Activated T-cell treated with anti-CD3 and anti-CD28 coated beads, Interleukin-2, amount 50 U/mL, for 1 hour (primary cell): ENCODE data around the gene AMOTL2.

Experiments used
- DNase-seq: peaks from one replicate; pipeline ENCODE4 v3.0.0-alpha.2; 2020

AMOTL2 gene

GRCh38 chr3:134330883-134331810 lies 43.1 kb downstream of the AMOTL2 start:
- no peak for DNase-seq

GRCh38 chr3:134328846-134329245 lies 45.4 kb downstream of the AMOTL2 start:
- no peak for DNase-seq

DNA sequence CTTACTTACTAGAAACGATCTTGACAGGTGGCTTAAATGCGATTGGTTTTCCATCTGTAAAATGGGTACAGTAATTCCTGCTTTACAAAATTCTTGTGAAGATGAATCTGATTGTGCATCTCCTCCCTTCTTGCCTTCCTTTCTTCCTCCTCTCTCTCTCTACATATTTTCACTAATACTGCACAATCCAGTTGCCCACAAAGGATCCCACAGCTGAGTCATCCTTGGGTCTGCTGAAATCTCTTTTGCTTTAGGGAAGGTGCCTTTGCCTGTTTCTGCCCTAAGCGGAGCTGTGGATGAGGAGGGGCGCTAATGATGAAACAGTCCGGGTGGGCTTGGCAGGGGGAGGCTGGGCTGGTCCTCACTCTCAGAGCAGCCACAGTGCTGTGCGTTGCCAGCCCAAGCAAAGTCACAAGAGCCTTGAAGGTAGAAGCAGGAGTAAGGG lies 46.1 kb downstream of the AMOTL2 start:
- no peak for DNase-seq

DNA sequence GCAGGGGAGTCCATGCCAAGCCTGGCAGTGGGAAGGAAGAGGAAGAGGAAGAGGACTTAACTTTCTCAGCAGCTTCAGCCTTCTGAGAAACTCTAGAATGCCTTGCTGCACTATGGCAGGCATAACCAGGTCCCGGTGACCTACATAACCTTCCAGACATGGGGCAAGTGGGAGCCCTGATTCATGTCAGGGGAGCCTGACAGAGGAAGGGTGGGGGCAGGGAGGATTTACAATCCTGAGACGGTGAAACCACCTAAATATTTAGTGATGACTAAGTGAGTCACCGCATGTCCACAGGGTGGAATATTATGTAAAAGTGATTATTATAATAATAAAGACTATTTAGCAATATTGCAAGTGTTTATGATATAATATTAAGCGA lies 46.7 kb downstream of the AMOTL2 start:
- no peak for DNase-seq

GRCh38 chr3:134326760-134327593 lies 47.3 kb downstream of the AMOTL2 start:
- DNase-seq: no peak

- DNase-seq: no peak
These were observed 48.1 kb downstream of the AMOTL2 start for GRCh38 chr3:134326126-134326525.

GRCh38 chr3:134325706-134326105 lies 48.5 kb downstream of the AMOTL2 start:
- DNase-seq: no peak

GRCh38 chr3:134325061-134325705 lies 49.1 kb downstream of the AMOTL2 start:
- DNase-seq: no peak

DNA sequence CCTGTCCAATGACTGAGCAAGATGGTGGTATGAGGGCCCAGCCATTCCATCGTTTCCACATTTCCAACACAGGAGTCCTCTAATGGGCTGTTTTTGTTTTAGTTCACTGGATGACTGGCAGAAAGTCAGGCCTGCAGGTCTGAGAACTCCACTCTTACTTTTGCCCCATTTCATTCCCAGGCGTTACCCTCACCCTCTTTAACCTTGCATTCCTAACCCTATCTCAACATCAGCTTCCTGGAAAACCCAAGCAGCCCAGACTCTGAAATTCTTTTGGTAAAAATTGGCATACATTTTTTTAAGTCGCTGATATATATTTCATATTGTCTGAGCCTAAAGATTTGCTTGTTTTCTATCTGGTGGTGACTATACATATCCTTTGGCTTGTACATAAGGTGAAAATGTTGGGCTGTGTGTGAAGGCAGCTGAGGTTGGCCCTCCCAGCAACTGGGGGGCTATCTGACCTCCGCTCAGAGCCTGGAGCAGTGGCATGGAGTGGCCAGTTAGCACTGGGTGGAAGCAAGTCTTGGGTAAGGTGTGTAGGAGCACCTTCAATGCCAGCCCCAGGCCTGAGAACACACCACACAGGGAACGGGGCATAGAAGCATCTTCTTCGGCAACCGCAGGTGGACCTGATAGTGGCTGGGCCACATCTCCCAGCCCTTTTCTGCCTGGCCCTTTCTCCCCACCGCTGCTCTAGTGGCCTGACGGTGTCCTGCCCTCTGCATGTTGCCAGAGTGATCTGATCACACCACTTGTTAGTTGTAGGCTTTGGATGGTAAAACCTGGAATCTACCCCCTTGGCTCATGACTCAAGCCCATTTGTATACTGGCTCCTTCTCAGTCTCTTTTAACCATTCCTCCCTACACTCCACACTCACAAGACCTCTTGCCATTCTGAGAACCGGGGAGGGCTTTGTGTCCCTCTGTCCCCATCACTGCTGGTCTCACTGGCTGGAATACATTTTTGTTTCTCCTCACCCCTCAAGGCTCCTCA lies 50.0 kb downstream of the AMOTL2 start:
- no peak for DNase-seq

DNA sequence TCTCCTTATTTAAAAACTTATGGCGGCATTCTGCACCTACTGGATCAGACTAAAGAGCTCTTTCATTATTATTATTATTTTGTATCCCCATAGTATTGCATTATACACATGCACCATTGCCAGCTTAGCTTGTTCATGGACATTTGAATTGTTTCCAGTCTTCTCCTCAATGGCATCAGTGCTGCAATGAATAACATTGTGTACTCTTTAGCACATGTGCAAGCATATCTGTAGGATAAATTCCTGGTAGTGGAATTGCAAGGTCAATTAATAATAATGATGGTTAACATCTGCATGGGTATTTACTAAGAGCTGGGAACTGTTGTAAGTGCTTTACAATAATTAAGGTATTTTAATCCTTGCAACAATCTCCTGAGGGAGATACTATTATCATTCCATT lies 52.0 kb downstream of the AMOTL2 start:
- no peak for DNase-seq

GRCh38 chr3:134320749-134321148 lies 53.5 kb downstream of the AMOTL2 start:
- DNase-seq: no peak

DNA sequence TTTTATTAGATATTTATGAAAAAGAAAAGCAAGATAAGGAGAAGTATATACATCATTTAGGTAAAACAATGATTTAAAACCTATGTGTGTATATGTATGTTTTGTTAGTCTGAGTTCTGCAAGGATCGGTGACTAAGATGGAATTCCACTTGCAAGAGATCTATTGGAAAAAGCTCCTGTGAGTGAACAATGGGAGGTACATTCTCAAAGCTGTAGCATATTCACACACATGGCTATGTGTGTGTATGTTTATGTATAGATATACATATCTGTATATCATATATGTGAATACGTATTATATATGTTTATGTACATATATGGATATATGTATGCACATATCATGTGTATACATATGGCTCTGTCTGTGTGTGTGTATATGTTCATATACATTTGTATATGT lies 54.3 kb downstream of the AMOTL2 start:
- DNase-seq: no peak

DNA sequence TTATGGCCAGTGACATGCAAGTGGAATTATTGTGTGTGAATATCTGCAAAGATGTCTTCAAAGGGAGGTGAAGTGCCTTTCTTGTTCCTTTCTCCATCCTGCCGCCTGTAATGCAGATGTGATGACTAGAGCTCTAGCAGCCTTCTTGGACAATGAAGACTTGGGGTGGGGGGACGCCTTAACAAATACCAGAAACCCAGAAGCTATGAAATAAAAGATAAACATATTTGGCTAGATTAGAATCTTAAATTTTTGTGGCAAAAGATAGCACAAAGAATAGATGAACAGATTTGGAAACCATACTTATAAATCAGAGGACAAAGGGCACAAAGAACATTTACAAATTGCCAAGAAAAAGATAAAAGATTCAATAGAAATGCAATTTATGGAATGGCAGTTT lies 56.1 kb downstream of the AMOTL2 start:
- no peak for DNase-seq

DNA sequence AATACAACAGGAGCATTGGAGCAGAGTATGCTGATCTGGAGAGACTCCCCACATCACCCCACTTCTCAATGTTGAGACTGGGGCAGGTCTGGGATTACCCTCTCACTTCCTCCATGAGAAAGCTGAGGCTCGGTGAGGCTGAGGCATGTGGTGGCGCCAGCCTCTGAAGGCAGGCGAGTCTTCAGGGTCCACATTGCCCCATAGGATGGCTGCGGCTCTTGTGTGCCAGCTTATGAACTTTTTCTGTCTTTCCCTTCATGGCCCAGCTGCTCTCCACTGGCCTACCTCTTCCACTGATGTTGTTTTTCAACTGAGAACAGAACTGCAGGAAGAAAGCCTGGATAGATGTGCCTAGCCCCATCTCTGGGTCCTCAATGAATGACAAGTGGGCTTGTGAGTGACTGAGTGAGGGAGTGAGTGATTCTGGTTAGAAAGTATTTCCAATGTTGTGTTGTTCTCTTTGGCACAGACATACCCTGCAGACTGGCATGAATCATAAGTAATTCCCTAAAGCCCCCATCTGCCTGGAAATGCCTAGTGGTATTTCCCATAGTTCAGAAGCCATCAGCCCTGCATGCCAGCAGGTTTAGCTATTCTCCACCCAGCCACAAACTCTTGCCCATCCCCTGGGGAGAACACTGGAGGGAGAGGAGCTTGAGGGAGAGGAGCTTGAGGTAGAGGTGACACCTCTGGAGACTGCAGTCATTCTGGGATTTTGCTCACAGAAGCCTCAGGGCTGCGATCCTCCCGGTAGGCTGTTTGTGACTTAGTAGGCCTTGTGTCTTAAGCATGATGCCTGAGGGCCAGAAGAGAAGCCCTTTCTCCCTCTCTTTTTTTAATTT lies 56.9 kb downstream of the AMOTL2 start:
- DNase-seq: no peak

- no peak for DNase-seq
These were observed 58.8 kb downstream of the AMOTL2 start for GRCh38 chr3:134315286-134316106.

DNA sequence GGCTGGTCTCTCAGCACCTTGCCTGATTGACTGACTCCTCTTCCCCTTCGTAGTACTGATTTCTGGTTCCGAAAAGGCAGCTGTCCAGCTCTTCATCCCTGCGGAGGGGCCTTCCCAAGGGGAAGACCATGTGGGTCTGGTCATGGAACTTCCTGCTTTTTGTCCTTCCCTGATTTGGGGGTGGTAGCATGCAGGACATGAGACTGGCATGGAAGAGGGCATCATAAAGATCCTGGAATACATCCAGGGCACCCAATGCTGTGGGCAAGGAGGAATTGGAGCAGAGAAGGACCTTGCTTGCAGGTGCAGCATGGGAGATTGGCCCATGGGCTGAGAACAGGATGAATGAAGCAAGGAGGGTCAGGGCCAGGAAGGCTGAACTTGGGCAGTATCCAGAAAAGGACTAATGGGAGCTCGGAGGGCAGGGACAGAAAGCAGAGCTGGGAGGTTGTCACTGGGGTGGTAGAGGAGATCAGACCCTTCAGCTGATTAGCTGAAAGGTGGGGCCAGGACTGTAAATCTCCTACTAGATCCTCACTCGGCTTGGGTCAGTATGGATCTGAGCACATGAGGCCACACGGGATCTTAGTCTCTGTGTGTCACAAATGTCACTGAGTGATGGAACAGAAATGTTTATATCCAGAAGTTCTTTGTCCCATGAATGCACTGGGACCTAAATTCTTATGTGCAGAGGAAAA lies 59.5 kb downstream of the AMOTL2 start:
- no peak for DNase-seq

GRCh38 chr3:134313847-134314587 lies 60.2 kb downstream of the AMOTL2 start:
- DNase-seq: no peak
